Vagina (tissue), 2 donors: ENCODE measurements around the gene ANKRD44. TPM values are rescaled to one million over a fixed set of nuclear protein-coding genes. Genes with fewer than 3 reads are reported as not detected.
"Not testable (repeated sequence)": the region's sequence is repeated elsewhere in the genome, so short reads cannot be mapped to it uniquely, and the experiment has no call there.

Experiments used
- DNase-seq, 2 donors: peaks; one replicate each; pipeline ENCODE4 v3.0.0-alpha.2; 2017; ENCODE audit errors: extremely low spot score in 2 of 2
- H3K27ac ChIP-seq: fragments of 200-600 bp; sonication (generic); one replicate; pipeline ENCODE4 v1.5.1; 2019
- H3K27me3 ChIP-seq: fragments of 200-600 bp; sonication (generic); one replicate; pipeline ENCODE4 v1.5.1; 2019
- H3K36me3 ChIP-seq, 2 donors: fragments of 200-600 bp; sonication (generic); one replicate each; pipeline ENCODE4 v1.5.1; 2017 to 2019
- H3K4me1 ChIP-seq: fragments of 200-600 bp; sonication (generic); one replicate; pipeline ENCODE4 v1.5.1; 2019
- H3K4me3 ChIP-seq, 2 donors: fragments of 200-600 bp; sonication (generic); 1 replicate in 1 of 2; 2 replicates in 1 of 2; pipeline ENCODE4 v1.5.1; 2016 to 2019
- H3K9me3 ChIP-seq: fragments of 200-600 bp; sonication (generic); one replicate; pipeline ENCODE4 v1.5.1; 2019
- CTCF ChIP-seq, 3 experiments: fragments of 450-650 bp in 2 of 3; fragments of 200-600 bp in 1 of 3; sonication (generic) in 1 of 3; IDR thresholded peaks; one replicate each; pipeline ENCODE4 v1.5.1; 2017 to 2019; ENCODE audit warnings: antibody characterized with exemption in 3 of 3, mild to moderate bottlenecking in 2 of 3, moderate library complexity in 2 of 3
- POLR2A ChIP-seq, 2 donors: fragments of 450-650 bp; IDR thresholded peaks; one replicate each; pipeline ENCODE4 v1.6.1; 2017; ENCODE audit warnings: antibody characterized with exemption in 2 of 2, mild to moderate bottlenecking in 2 of 2, moderate library complexity in 2 of 2
- POLR2AphosphoS5 ChIP-seq, 2 donors: sonication (generic); formaldehyde crosslinking; IDR thresholded peaks; one replicate each; pipeline ENCODE4 v1.9.0; 2017; ENCODE audit warnings: antibody characterized with exemption in 2 of 2, mild to moderate bottlenecking in 2 of 2, low read depth in 1 of 2; ENCODE audit not compliant: insufficient read depth in 1 of 2
- intact Hi-C: fragments of 100-400 bp; cut with DNase I; formaldehyde crosslinking; loops from one replicate; pipeline ENCODE4 v1.15.1; 2023
- total RNA-seq: library from RNA; depleted of rRNA; stranded (reverse); fragments of >200 nt; gene quantifications from one replicate; pipeline ENCODE4 v1.2.3, GENCODE V29; 2016

The ANKRD44 gene
- total RNA-seq, 1 donor from 2014 or later, result 46.4 TPM

- H3K9me3 ChIP-seq, result no peaks in the 10 kb centered on the region
- H3K27me3 ChIP-seq, result no peaks in the 10 kb centered on the region
- intact Hi-C loops, result no loop called here
- H3K4me3 ChIP-seq, result no peak overlapping the region
- TF ChIP-seq POLR2A (IDR thresholded peaks at IDR 0.05) (no peak), CTCF (IDR thresholded peaks at IDR 0.05) (no peak), POLR2AphosphoS5 (IDR thresholded peaks at IDR 0.05; ENCODE audit: insufficient read depth in 1 of 2, low read depth in 1 of 2) (no peak)
- peaks cover 22% of the 10 kb centered on the region for H3K4me1 ChIP-seq
- no peak for DNase-seq
- H3K27ac ChIP-seq, result peak overlapping the region; percentile 72
- no peaks in the 10 kb centered on the region for H3K36me3 ChIP-seq
These were observed 17.1 kb downstream of the ANKRD44 start for GRCh38 chr2:197293252-197294007.

- peaks cover 24% of the 10 kb centered on the region for H3K4me1 ChIP-seq
- TF ChIP-seq POLR2AphosphoS5 (IDR thresholded peaks at IDR 0.05; ENCODE audit: insufficient read depth in 1 of 2, low read depth in 1 of 2) (no peak), CTCF (IDR thresholded peaks at IDR 0.05) (no peak), POLR2A (IDR thresholded peaks at IDR 0.05) (no peak)
- no peaks in the 10 kb centered on the region for H3K27me3 ChIP-seq
- H3K36me3 ChIP-seq, result no peaks in the 10 kb centered on the region
- intact Hi-C loops, result no loop called here
- no peak overlapping the region for H3K4me3 ChIP-seq
- peak overlapping the region; percentile 72 for H3K27ac ChIP-seq
- no peaks in the 10 kb centered on the region for H3K9me3 ChIP-seq
- no peak for DNase-seq
These were observed 18.0 kb downstream of the ANKRD44 start for GRCh38 chr2:197292619-197293018.

- H3K9me3 ChIP-seq, H3K36me3 ChIP-seq, intact Hi-C loops, DNase-seq, H3K27me3 ChIP-seq, H3K4me3 ChIP-seq: not testable (repeated sequence)
- Histone ChIP-seq H3K4me1 (peaks cover 22% of the 10 kb centered on the region), H3K27ac (peak overlapping the region; percentile 69)
These were observed 23.0 kb downstream of the ANKRD44 start for GRCh38 chr2:197287596-197287932.

GRCh38 chr2:197286805-197287595 is 23.6 kb downstream of the ANKRD44 start:
- H3K4me3 ChIP-seq, result no peak overlapping the region
- H3K4me1 ChIP-seq, result peaks cover 22% of the 10 kb centered on the region
- TF ChIP-seq POLR2AphosphoS5 (IDR thresholded peaks at IDR 0.05; ENCODE audit: insufficient read depth in 1 of 2, low read depth in 1 of 2) (peak in 1 of 2 donors; percentile 81), CTCF (IDR thresholded peaks at IDR 0.05) (no peak), POLR2A (IDR thresholded peaks at IDR 0.05) (no peak)
- no peaks in the 10 kb centered on the region for H3K9me3 ChIP-seq
- DNase-seq, result no peak
- peak overlapping the region; percentile 69 for H3K27ac ChIP-seq
- H3K27me3 ChIP-seq, result no peaks in the 10 kb centered on the region
- intact Hi-C loops, result no loop called here
- no peaks in the 10 kb centered on the region for H3K36me3 ChIP-seq

GRCh38 chr2:197285361-197285760 is 25.2 kb downstream of the ANKRD44 start:
- H3K36me3 ChIP-seq, result no peaks in the 10 kb centered on the region
- no peak overlapping the region for H3K27ac ChIP-seq
- peaks cover 32% of the 10 kb centered on the region for H3K4me1 ChIP-seq
- no peak for DNase-seq
- H3K27me3 ChIP-seq, result no peaks in the 10 kb centered on the region
- intact Hi-C loops, result no loop called here
- TF ChIP-seq CTCF (IDR thresholded peaks at IDR 0.05) (no peak), POLR2A (IDR thresholded peaks at IDR 0.05) (no peak), POLR2AphosphoS5 (IDR thresholded peaks at IDR 0.05; ENCODE audit: insufficient read depth in 1 of 2, low read depth in 1 of 2) (no peak)
- H3K4me3 ChIP-seq, result no peak overlapping the region
- H3K9me3 ChIP-seq, result no peaks in the 10 kb centered on the region
